NCI-H748 (cell line): ENCODE results near the gene SPIRE2.
"Not testable (repeated sequence)": the region's sequence is repeated elsewhere in the genome, so short reads cannot be mapped to it uniquely, and the experiment has no call there.

ENCODE experiments used
- DNase-seq: peaks from one replicate; lab custom pipeline; 2025; ENCODE audit not compliant: unreplicated experiment; lab: John Stamatoyannopoulos, UW

SPIRE2 gene

GRCh38 chr16:89828199-89828869, at the start of gene SPIRE2:
Gene SPIRE2, plus strand, starts transcription at chr16:89828475. Its CDS starts 76 bp downstream, at chr16:89828551.
- peak; percentile 54 for DNase-seq

DNA sequence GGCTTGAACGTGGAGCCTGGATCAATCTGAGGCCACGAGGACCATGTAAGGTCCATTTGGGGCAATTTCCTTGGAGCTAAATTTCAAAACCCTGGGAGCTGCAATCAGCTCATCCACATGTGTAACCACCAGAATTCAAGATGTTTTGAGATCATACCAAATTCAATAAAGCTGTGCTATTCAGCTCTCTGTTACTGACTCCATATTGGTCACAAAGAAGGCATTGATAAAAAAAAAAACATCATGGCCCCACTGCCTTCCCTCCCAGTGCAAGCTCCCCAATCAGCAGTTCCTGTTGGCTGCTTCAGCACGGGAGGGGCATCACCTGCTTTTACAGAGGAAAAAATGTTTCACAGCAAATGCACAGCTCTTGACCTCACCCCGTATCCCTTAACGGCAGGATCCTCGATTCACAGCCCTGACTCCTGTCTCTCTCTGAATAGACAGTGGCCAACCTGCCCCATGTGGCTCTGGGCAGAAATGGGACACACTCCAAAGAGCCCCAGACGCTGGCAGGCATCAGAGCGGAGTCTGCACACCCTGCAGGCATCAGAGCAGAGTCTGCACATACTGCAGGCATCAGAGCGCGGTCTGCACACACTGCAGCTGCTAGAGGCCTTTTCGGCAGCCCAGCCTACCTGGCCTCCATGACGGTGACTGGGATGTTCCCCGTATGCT, 48.9 kb upstream of the SPIRE2 start:
- DNase-seq: no peak

DNA sequence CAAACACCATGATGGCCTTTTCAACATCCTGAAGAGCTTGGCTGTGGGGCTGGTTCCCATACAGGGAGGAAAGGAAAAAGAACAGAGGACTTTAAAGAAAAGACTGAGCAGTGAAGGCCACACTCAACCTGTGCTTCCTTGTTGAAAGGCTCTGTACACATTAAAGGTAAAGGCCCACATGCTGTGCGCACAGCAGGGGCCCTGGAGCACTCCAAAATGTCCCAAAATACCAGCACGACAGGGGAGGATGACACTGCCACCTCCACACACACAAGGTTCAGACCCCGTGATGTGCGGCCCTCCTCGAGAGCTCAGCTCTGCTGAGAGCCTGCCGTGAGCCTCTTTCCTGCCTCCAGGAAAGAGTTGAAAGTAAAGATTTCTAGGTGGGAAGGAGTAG, 48.4 kb upstream of the SPIRE2 start:
- no peak for DNase-seq

- DNase-seq: no peak
These were observed 45.8 kb upstream of the SPIRE2 start for GRCh38 chr16:89782489-89782888.

DNA sequence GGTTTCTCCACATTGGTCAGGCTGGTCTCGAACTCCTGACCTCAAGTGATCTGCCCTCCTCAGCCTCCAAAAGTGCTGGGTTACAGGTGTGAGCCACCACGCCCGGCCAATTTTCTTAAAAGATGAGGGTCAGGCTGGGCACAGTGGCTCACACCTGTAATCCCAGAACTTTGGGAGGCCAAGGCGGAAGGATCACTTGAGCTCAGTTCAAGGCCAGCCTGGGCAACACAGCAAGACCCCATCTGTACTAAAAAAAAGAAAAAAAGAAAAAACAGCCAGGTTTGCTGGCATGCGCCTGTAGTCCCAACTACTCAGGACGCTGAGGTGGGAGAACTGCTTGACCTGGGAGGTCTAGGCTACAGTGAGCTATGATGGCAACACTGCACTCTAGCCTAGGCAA, 44.3 kb upstream of the SPIRE2 start:
- not testable (repeated sequence) for DNase-seq

- DNase-seq: no peak
These were observed 43.9 kb upstream of the SPIRE2 start for GRCh38 chr16:89784406-89784805.

- no peak for DNase-seq
These were observed 42.6 kb upstream of the SPIRE2 start for GRCh38 chr16:89785523-89786155.

DNA sequence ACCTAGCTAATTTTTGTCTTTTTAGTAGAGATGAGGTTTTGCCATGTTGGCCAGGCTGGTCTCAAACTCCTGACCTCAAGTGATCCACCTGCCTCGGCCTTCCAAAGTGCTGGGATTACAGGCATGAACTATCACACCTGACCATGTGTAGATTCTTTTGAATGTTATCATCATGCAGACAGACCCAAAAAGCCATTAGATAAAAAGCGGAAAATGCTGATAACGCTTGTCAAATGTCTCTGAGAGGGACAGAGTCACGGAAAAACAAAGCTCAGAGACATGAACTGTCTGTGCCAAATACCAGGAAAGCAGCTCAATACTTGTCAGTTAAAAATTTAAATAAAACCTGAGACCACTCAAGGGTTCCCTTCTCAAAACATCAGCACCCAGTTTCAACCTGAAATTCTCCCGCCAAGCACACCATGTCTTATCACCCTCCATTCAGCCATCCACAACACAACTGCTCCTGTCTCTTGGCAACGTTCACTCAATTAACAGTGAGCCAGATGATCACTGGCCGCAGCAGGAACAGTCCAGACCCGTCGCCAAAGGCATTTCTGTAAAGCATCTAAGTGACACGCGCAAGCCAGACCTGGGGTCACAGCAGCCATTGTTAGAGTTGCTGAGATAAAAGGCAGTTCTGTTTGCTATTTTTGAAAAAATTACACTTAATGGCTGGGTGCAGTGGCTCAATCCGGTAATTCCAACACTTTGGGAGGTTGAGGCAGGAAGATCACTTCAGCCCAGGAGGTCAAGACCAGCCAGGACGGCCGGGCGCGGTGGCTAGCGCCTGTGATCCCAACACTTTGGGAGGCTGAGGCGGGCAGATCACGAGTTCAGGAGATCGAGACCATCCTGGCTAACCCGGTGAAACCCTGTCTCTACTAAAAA, 41.6 kb upstream of the SPIRE2 start:
- no peak for DNase-seq

- DNase-seq: no peak
These were observed 40.9 kb upstream of the SPIRE2 start for GRCh38 chr16:89787365-89787805.

GRCh38 chr16:89791278-89791995, 36.8 kb upstream of the SPIRE2 start:
- DNase-seq: no peak

GRCh38 chr16:89793092-89793491, 35.2 kb upstream of the SPIRE2 start:
- not testable (repeated sequence) for DNase-seq

DNA sequence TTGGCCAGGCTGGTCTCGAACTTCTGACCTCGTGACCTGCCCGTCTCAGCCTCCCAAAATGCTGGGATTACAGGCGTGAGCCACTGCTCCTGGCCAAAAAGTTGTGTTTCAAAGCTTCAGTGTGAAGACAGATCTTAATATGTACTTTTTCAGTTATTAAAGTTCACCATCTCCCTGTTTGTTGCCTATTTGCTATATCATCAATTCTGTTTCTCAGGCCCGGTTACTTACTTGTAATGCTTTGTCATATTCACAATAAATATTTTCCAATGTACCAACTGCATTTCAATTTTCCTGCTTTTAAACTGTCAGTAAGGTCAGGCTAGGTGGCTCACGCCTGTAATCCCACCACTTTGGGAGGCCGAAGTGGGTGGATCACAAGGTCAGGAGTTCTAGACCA, 34.3 kb upstream of the SPIRE2 start:
- no peak for DNase-seq

DNA sequence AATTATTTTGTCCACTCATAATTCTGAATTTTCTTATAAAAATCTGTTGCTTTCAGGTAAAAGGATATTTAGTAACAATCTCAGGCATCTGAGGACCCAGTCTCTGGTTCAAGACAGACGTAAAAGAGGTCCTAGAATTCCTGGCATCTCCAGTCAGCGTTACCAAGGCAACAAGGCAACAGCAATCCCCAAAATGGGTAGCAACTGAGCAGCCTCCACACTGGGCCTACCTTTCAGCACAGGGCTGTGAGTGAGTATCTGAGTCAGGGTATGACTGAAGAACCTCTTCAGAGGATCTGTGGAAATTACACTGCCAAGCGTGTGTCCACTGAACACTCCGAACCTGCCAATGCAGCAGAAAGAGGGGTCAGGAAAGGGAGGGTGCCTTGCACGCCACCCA, 32.6 kb upstream of the SPIRE2 start:
- DNase-seq: no peak

DNA sequence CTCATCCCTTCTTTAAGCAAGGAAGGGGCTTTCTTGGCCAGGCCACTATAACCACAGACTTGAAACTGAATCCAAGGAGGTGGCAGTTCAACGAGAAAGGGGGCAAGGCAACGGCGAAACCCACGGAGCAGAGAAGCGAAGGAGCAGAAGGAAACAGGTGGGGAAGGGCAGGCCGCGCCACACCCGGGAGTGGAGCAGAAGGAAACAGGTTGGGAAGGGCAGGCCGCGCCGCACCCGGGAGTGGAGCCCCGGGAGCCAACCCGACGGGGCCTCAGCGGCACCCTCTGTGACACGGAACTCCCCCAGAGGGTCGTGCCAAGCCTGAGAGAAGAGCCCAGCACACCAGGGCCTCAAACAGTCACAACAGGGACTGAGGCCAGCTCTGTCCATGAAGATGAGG, 32.2 kb upstream of the SPIRE2 start:
- DNase-seq: no peak

GRCh38 chr16:89798126-89798525, 30.1 kb upstream of the SPIRE2 start:
- DNase-seq: no peak

DNA sequence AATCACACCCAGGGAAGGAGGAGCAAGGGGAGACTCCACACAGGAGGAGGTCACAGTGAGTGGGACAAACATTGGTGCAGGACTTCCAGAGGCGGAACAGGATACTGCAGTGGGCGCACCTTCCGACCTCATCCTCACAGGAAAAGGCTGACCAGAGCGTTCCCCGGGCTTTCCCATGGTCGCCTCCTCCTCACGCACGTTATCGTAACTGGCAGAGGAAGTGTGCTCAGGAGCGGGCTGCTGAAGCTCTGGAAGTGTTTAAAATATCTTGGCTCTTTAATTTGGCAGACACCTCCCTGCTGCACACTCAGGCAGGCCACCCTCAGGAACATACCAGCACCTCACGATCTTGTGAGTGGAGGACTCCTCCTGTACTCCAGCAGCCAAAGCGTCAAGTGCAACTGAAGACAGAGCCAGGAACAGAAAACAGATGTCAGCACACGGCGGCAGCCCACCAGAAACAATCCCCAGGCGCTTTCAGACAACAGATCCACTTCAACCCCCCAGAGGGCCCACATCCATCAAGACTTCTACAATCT, 29.4 kb upstream of the SPIRE2 start:
- DNase-seq: no peak

DNA sequence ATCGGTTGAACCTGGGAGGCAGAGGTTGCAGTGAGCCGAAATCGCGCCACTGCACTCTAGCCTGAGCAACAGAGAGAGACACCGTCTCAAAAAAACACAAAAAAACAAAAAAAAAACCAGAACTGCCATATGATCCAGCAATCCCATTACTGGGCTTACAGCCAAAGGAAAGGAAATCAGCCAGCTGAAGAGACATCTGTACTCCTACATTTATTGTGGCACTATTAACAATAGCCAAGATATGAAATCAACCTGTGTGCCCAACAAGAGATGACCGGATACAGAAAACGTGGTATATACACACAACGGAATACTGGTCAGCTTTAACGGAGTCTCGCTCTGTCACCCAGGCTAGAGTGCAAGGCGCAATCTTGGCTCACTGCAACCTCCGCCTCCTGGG, 26.5 kb upstream of the SPIRE2 start:
- DNase-seq: no peak

DNA sequence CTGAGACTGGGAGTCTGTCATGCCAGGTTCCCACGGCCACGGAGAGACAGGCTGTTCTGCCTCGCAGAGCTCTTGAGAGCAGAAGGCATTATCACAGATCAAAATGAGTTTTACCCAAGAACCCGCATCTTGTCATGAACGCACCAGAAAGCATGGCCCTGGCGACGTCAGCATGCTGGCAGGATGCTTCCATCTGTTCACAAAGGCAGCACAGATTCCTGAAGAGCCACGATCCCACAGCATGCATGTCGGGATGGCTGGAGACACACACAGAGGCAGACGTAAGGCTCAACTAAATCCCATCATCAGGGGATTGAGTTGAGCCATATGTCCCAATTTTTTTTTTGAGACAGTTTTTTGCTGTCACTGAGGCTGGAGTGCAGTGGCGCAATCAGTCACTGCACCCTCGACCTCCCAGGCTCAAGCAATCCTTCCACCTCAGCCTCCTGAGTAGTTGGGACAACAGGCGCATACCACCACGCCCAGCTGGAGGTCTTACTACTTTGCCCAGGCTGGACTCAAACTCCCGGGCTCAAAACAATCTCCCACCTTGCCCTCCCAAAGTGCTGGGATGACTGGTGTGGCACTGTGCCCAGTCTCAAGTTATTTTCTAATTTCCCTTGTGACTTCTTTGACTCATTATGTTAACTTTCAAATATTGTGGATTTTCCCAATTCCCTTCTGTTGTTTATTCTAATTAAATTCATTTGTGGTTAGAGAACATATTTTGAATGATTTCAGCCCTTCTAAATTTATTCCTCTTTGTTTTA, 23.0 kb upstream of the SPIRE2 start:
- DNase-seq: no peak

GRCh38 chr16:89806589-89807193, 21.6 kb upstream of the SPIRE2 start:
- DNase-seq: not testable (repeated sequence)
